DMS79 (cell line): ENCODE results near the gene PIP4K2A.
"Not testable (repeated sequence)": the region's sequence is repeated elsewhere in the genome, so short reads cannot be mapped to it uniquely, and the experiment has no call there.

Source experiments
- DNase-seq: peaks from one replicate; lab custom pipeline; 2025; lab: John Stamatoyannopoulos, UW

The PIP4K2A gene

GRCh38 chr10:22714479-22715289 lies at the start of gene PIP4K2A:
Gene PIP4K2A, minus strand, starts transcription at chr10:22714578. Its CDS starts 252 bp downstream, at chr10:22714326.
- no peak for DNase-seq

- no peak for DNase-seq
Measured at GRCh38 chr10:22761569-22762220, 47.3 kb upstream of the PIP4K2A start.

- DNase-seq: no peak
Measured at GRCh38 chr10:22760025-22760424, 45.6 kb upstream of the PIP4K2A start.

GRCh38 chr10:22758867-22759266 lies 44.5 kb upstream of the PIP4K2A start:
- DNase-seq: no peak

GRCh38 chr10:22754296-22754695 lies 39.9 kb upstream of the PIP4K2A start:
- no peak for DNase-seq

GRCh38 chr10:22753786-22754185 lies 39.4 kb upstream of the PIP4K2A start:
- DNase-seq: no peak

GRCh38 chr10:22752272-22752889 lies 38.0 kb upstream of the PIP4K2A start:
- no peak for DNase-seq

GRCh38 chr10:22750131-22750530 lies 35.8 kb upstream of the PIP4K2A start:
- no peak for DNase-seq

GRCh38 chr10:22744858-22745257 lies 30.5 kb upstream of the PIP4K2A start:
- DNase-seq: not testable (repeated sequence)

GRCh38 chr10:22742678-22743077 lies 28.3 kb upstream of the PIP4K2A start:
- DNase-seq: no peak

GRCh38 chr10:22741631-22742030 lies 27.3 kb upstream of the PIP4K2A start:
- not testable (repeated sequence) for DNase-seq

GRCh38 chr10:22740180-22740579 lies 25.8 kb upstream of the PIP4K2A start:
- no peak for DNase-seq

GRCh38 chr10:22737587-22737986 lies 23.2 kb upstream of the PIP4K2A start:
- DNase-seq: no peak

GRCh38 chr10:22736134-22736533 lies 21.8 kb upstream of the PIP4K2A start:
- no peak for DNase-seq

GRCh38 chr10:22733992-22734391 lies 19.6 kb upstream of the PIP4K2A start:
- DNase-seq: no peak

GRCh38 chr10:22727663-22728062 lies 13.3 kb upstream of the PIP4K2A start:
- DNase-seq: no peak

- DNase-seq: no peak
Measured at GRCh38 chr10:22727112-22727511, 12.7 kb upstream of the PIP4K2A start.

- no peak for DNase-seq
Measured at GRCh38 chr10:22724773-22725172, 10.4 kb upstream of the PIP4K2A start.

GRCh38 chr10:22723783-22724182 lies 9.4 kb upstream of the PIP4K2A start:
- no peak for DNase-seq

- DNase-seq: no peak
Measured at GRCh38 chr10:22723343-22723779, 9.0 kb upstream of the PIP4K2A start.

- no peak for DNase-seq
Measured at GRCh38 chr10:22722626-22723169, 8.3 kb upstream of the PIP4K2A start.

- DNase-seq: no peak
Measured at GRCh38 chr10:22720667-22721066, 6.3 kb upstream of the PIP4K2A start.
